GM19023 (cell line): ENCODE data around the gene STK17A.
"Not testable (repeated sequence)": the region's sequence is repeated elsewhere in the genome, so short reads cannot be mapped to it uniquely, and the experiment has no call there.

Source experiments
- ATAC-seq: cut with Tn5 transposase; IDR thresholded peaks from one replicate; pipeline ENCODE4 v1.9.1; 2021; ENCODE audit warnings: mild to moderate bottlenecking, moderate library complexity; ENCODE audit not compliant: unreplicated experiment

STK17A gene

GRCh38 chr7:43565786-43566185 is 17.1 kb upstream of the STK17A start:
- no peak for ATAC-seq

- no peak for ATAC-seq
Measured at GRCh38 chr7:43568529-43568928, 14.4 kb upstream of the STK17A start.

GRCh38 chr7:43569424-43569823 is 13.5 kb upstream of the STK17A start:
- peak; percentile 76 for ATAC-seq

GRCh38 chr7:43570688-43571365 is 12.1 kb upstream of the STK17A start:
- peak; percentile 79 for ATAC-seq

- ATAC-seq, result no peak
Measured at GRCh38 chr7:43572516-43573049, 10.3 kb upstream of the STK17A start.

- ATAC-seq, result not testable (repeated sequence)
Measured at GRCh38 chr7:43573832-43574231, 9.1 kb upstream of the STK17A start.

GRCh38 chr7:43575506-43575905 is 7.4 kb upstream of the STK17A start:
- ATAC-seq, result no peak

- ATAC-seq, result no peak
Measured at GRCh38 chr7:43576241-43576640, 6.7 kb upstream of the STK17A start.

GRCh38 chr7:43577485-43577951 is 5.4 kb upstream of the STK17A start:
- ATAC-seq, result no peak

GRCh38 chr7:43583424-43584194 is 701 bp downstream of the STK17A start:
- ATAC-seq, result peak; percentile 27

- ATAC-seq, result no peak
Measured at GRCh38 chr7:43584195-43584586, 1.3 kb downstream of the STK17A start.

GRCh38 chr7:43584733-43585132 is 1.8 kb downstream of the STK17A start:
- not testable (repeated sequence) for ATAC-seq

GRCh38 chr7:43585562-43585961 is 2.7 kb downstream of the STK17A start:
- ATAC-seq, result no peak

- ATAC-seq, result no peak
Measured at GRCh38 chr7:43586251-43586900, 3.5 kb downstream of the STK17A start.

- no peak for ATAC-seq
Measured at GRCh38 chr7:43588477-43589132, 5.7 kb downstream of the STK17A start.

- ATAC-seq, result no peak
Measured at GRCh38 chr7:43589133-43589478, 6.2 kb downstream of the STK17A start.

GRCh38 chr7:43589728-43590127 is 6.8 kb downstream of the STK17A start:
- ATAC-seq, result no peak

- ATAC-seq, result peak; percentile 67
Measured at GRCh38 chr7:43590862-43591557, 8.1 kb downstream of the STK17A start.

GRCh38 chr7:43591558-43592180 is 8.8 kb downstream of the STK17A start:
- no peak for ATAC-seq

GRCh38 chr7:43592326-43592725 is 9.4 kb downstream of the STK17A start:
- ATAC-seq, result no peak
